Endothelial cell of umbilical vein (primary cell): ENCODE data around the gene GRID2. TPM values are rescaled to one million over a fixed set of nuclear protein-coding genes. Genes with fewer than 3 reads are reported as not detected.

Source experiments
- BruUV-seq: library from RNA; stranded (reverse); fragments of 400-500 nt; replicated peaks from 2 replicates; lab custom pipeline; 2021; lab: Mats Ljungman, UMichigan
- CTCF ChIA-PET: fragments of 300-600, 350-600 bp; sonication (Branson Sonifier 250); formaldehyde crosslinking; loops from one replicate; lab custom pipeline; 2021; ENCODE audit warnings: antibody characterized with exemption, inconsistent platforms; lab: Charles Lee
- POLR2A ChIA-PET: fragments of 300-600, 350-600 bp; sonication (Branson Sonifier 250); formaldehyde crosslinking; loops from one replicate; lab custom pipeline; 2021; ENCODE audit warnings: antibody characterized with exemption, inconsistent platforms; lab: Charles Lee
- DNase-seq: peaks from one replicate; pipeline ENCODE4 v3.0.0-alpha.2; 2011; ENCODE audit warnings: low read depth, low spot score
- FAIRE-seq: peaks from 2 replicates; lab custom pipeline; 2011; peaks lifted over from hg19 to GRCh38; lab: Jason Lieb, UNC
- H2AFZ ChIP-seq: 2 replicates; pipeline ENCODE4 v1.6.0; 2012; ENCODE audit warnings: low read depth, low read length, control low read depth, inconsistent platforms
- H3K27ac ChIP-seq: 2 replicates; pipeline ENCODE4 v1.5.1; 2011; ENCODE audit warnings: low read depth, mild to moderate bottlenecking, control low read depth, low read length, moderate library complexity; ENCODE audit not compliant: insufficient read depth
- H3K27me3 ChIP-seq, 2 experiments: 2 replicates each; pipeline versions ENCODE4 v1.6.0 to v1.6.1; 2011; ENCODE audit warnings: low read length in 2 of 2, mixed read lengths in 1 of 2; ENCODE audit not compliant: control insufficient read depth in 2 of 2, insufficient read depth in 2 of 2
- H3K36me3 ChIP-seq, 2 experiments: 2 replicates in 1 of 2; 3 replicates in 1 of 2; pipeline ENCODE4 v1.5.1; 2011; ENCODE audit warnings: low read length in 2 of 2, mild to moderate bottlenecking in 1 of 2, moderate library complexity in 1 of 2; ENCODE audit not compliant: control insufficient read depth in 2 of 2, insufficient read depth in 2 of 2; ENCODE audit errors: extremely low read depth in 1 of 2
- H3K4me1 ChIP-seq: 3 replicates; pipeline ENCODE4 v1.5.1; 2011; ENCODE audit warnings: mild to moderate bottlenecking, low read length; ENCODE audit not compliant: control insufficient read depth, insufficient read depth; ENCODE audit errors: extremely low read depth
- H3K4me2 ChIP-seq: 2 replicates; pipeline ENCODE4 v1.6.1; 2011; ENCODE audit warnings: low read length, control low read depth, mixed read lengths; ENCODE audit not compliant: insufficient read depth
- H3K4me3 ChIP-seq, 3 experiments: fragments of 200-600 bp in 1 of 3; sonication (generic), shearing (Covaris generic) in 1 of 3; replicated peaks in 1 of 3; 2 replicates each; pipeline ENCODE4 v1.5.1; 2011 to 2016; ENCODE audit warnings: control low read depth in 3 of 3, low read length in 3 of 3, mild to moderate bottlenecking in 2 of 3, inconsistent platforms in 1 of 3, low read depth in 1 of 3, moderate library complexity in 1 of 3; ENCODE audit not compliant: insufficient read depth in 1 of 3
- H3K79me2 ChIP-seq: 2 replicates; pipeline ENCODE4 v1.6.0; 2012; ENCODE audit warnings: low read length, inconsistent platforms; ENCODE audit not compliant: control insufficient read depth, insufficient read depth
- H3K9ac ChIP-seq: replicated peaks from 2 replicates; pipeline ENCODE3; 2011; ENCODE audit warnings: low read length, control low read depth; ENCODE audit not compliant: insufficient read depth; ENCODE audit errors: extremely low read depth
- H3K9me1 ChIP-seq: replicated peaks from 3 replicates; pipeline ENCODE4 v1.6.0; 2011; ENCODE audit warnings: mild to moderate bottlenecking, low read length; ENCODE audit not compliant: control insufficient read depth, insufficient read depth; ENCODE audit errors: extremely low read depth
- H3K9me3 ChIP-seq: replicated peaks from 2 replicates; pipeline ENCODE4 v1.5.1; 2012; ENCODE audit warnings: low read length, inconsistent platforms; ENCODE audit not compliant: control insufficient read depth, insufficient read depth
- H4K20me1 ChIP-seq: replicated peaks from 2 replicates; pipeline ENCODE3; 2011; ENCODE audit warnings: mild to moderate bottlenecking, low read length; ENCODE audit not compliant: control insufficient read depth, insufficient read depth; ENCODE audit errors: extremely low read depth
- EZH2 ChIP-seq: IDR thresholded peaks from 2 replicates; pipeline ENCODE4 v1.6.1; 2012; ENCODE audit warnings: borderline replicate concordance, low read depth, mild to moderate bottlenecking, moderate library complexity, low read length, inconsistent platforms; ENCODE audit not compliant: severe bottlenecking
- FOS ChIP-seq: IDR thresholded peaks from 2 replicates; pipeline ENCODE4 v1.6.1; 2011; ENCODE audit warnings: mild to moderate bottlenecking, low read length, moderate library complexity, borderline replicate concordance; ENCODE audit not compliant: insufficient read depth
- GATA2 ChIP-seq: IDR thresholded peaks from 2 replicates; pipeline ENCODE4 v1.7.0; 2011; ENCODE audit warnings: low read depth, mild to moderate bottlenecking, moderate library complexity, mixed read lengths, low read length; ENCODE audit not compliant: insufficient read length, insufficient read depth
- JUN ChIP-seq: IDR thresholded peaks from 2 replicates; pipeline ENCODE4 v1.6.1; 2011; ENCODE audit warnings: borderline replicate concordance, low read depth; ENCODE audit not compliant: insufficient read length, insufficient read depth
- MYC ChIP-seq: IDR thresholded peaks from one replicate; pipeline ENCODE4 v1.6.1; 2011; ENCODE audit warnings: mild to moderate bottlenecking, low read depth, low read length
- POLR2A ChIP-seq: IDR thresholded peaks from 2 replicates; pipeline ENCODE4 v1.6.1; 2012; ENCODE audit warnings: low read depth, mild to moderate bottlenecking, control low read depth, low read length
- POLR2AphosphoS5 ChIP-seq: IDR thresholded peaks from 2 replicates; pipeline ENCODE4 v1.6.1; 2012; ENCODE audit warnings: low read depth, mild to moderate bottlenecking, control low read depth, low read length, moderate library complexity; ENCODE audit not compliant: insufficient read depth
- dilution Hi-C: fragments of 300-500 bp; cut with MboI; formaldehyde crosslinking; loops from one replicate; pipeline ENCODE4 v1.15.0; 2019; ENCODE audit warnings: low sequenced_read_pairs; ENCODE audit not compliant: extremely low pct_ligation_motif_present
- intact Hi-C: fragments of 100-400 bp; cut with micrococcal nuclease; formaldehyde crosslinking; loops from one replicate; pipeline ENCODE4 v1.10.0; 2022
- polyA plus RNA-seq, 4 experiments: library from polyadenylated mRNA; depleted of rRNA in 3 of 4; stranded (reverse) in 3 of 4; unstranded in 1 of 4; fragments of >200 nt; gene quantifications; 2 replicates each; pipeline versions ENCODE4 v1.2.1 to v1.2.3, GENCODE V29; 2011 to 2012; ENCODE audit warnings: missing spikeins in 1 of 4
- total RNA-seq: library from RNA; stranded (reverse); gene quantifications from 2 replicates; pipeline ENCODE4 v1.2.3, GENCODE V29; 2021
- TF ChIP-seq, protein P1 (sequence below): IDR thresholded peaks from 2 replicates; pipeline ENCODE4 v1.6.1; 2011; ENCODE audit not compliant: insufficient read depth, insufficient read length
- TF ChIP-seq, protein P2 (sequence below), 2 donors: IDR thresholded peaks; 1 replicate in 1 of 2; 2 replicates in 1 of 2; pipeline ENCODE4 v1.5.1; 2011; ENCODE audit warnings: low read length in 2 of 2, mild to moderate bottlenecking in 2 of 2, moderate library complexity in 2 of 2, control low read depth in 1 of 2, inconsistent platforms in 1 of 2, low read depth in 1 of 2; ENCODE audit not compliant: insufficient read depth in 1 of 2; ENCODE audit errors: extremely low read depth in 1 of 2

GRID2 gene
- total and polyA plus RNA-seq, 2 donors (not counting 3 experiments of a cell fraction or from before 2014, with no cell fraction given) = not detected

DNA sequence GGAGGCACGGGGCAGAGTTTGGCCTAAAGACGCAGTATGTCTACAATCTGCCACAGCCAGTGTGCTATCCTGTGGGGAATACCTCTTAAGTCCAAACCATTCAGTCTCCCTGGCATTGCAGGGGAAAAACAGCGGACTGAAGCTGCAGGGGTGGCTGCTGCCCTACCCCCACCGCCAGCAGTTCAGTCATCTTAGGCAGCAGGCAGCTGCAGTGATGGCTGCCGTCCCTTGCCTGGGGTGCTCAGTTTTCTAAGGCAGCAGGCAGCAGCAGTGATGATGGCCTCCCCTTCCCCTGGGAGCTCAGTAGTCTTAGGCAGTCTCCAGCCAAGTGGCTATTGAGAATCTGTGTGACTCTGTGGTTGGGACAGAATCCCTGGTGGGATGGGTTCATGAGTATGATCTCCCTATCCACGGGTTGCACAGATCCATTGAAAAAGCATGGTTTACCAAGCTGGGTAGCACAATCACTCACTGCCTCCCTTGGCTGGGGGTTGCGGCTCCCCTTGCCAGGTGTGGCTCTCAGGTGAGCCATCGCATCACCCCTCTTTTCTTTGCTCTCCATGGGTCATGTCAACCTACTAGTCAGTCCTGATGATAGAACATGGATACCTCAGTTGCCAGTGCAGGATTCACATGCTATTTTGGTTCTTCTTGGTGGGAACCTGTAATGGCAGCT is 48.9 kb upstream of the GRID2 start:
- Histone ChIP-seq H3K9me1 (no peaks in the 10 kb centered on the region), H4K20me1 (no peaks in the 10 kb centered on the region), H3K4me3 (no peak overlapping the region), H3K9me3 (no peaks in the 10 kb centered on the region), H3K27ac (no peak overlapping the region), H3K79me2 (no peaks in the 10 kb centered on the region), H3K36me3 (no peaks in the 10 kb centered on the region), H3K4me2 (no peak overlapping the region), H3K27me3 (no peaks in the 10 kb centered on the region), H3K4me1 (no peaks in the 10 kb centered on the region), H2AFZ (no peak overlapping the region), H3K9ac (no peak overlapping the region)
- BruUV-seq = no TSS peak
- intact Hi-C loops (no loop called here), dilution Hi-C loops (no loop called here)
- no peak for FAIRE-seq
- POLR2A ChIA-PET = no interaction called here
- TF ChIP-seq JUN (no peak), POLR2A (no peak), GATA2 (no peak), POLR2AphosphoS5 (no peak), FOS (no peak), EZH2 (no peak), MYC (no peak)
- TF ChIP-seq, protein P1, sequence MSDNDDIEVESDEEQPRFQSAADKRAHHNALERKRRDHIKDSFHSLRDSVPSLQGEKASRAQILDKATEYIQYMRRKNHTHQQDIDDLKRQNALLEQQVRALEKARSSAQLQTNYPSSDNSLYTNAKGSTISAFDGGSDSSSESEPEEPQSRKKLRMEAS = no peak
- TF ChIP-seq, protein P2, sequence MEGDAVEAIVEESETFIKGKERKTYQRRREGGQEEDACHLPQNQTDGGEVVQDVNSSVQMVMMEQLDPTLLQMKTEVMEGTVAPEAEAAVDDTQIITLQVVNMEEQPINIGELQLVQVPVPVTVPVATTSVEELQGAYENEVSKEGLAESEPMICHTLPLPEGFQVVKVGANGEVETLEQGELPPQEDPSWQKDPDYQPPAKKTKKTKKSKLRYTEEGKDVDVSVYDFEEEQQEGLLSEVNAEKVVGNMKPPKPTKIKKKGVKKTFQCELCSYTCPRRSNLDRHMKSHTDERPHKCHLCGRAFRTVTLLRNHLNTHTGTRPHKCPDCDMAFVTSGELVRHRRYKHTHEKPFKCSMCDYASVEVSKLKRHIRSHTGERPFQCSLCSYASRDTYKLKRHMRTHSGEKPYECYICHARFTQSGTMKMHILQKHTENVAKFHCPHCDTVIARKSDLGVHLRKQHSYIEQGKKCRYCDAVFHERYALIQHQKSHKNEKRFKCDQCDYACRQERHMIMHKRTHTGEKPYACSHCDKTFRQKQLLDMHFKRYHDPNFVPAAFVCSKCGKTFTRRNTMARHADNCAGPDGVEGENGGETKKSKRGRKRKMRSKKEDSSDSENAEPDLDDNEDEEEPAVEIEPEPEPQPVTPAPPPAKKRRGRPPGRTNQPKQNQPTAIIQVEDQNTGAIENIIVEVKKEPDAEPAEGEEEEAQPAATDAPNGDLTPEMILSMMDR (IDR thresholded peaks at IDR 0.05; ENCODE audit: extremely low read depth in 1 of 2, insufficient read depth in 1 of 2, low read depth in 1 of 2, low read length in 2 of 2) = no peak
- no peak for DNase-seq
- CTCF ChIA-PET = interaction anchor here (0.7 to 0.9 kb wide), 2 partner anchors 9 kb away, joined by 3 read pairs; no protein-coding TSS in a partner anchor
